PC-9 (cell line): Measurements from ENCODE around the gene FAM107A. TPM values are rescaled to one million over a fixed set of nuclear protein-coding genes. Genes with fewer than 3 reads are reported as not detected.

ENCODE experiments used
- BruUV-seq: library from RNA; stranded (reverse); fragments of 400-500 nt; replicated peaks from 2 replicates; lab custom pipeline; 2021; lab: Mats Ljungman, UMichigan
- CTCF ChIA-PET: fragments of 300-600 bp; sonication (Branson Sonifier 250); formaldehyde crosslinking; loops from one replicate; lab custom pipeline; 2022; ENCODE audit warnings: antibody characterized with exemption; lab: Charles Lee
- POLR2A ChIA-PET: fragments of 300-600 bp; sonication (Branson Sonifier 250); formaldehyde crosslinking; loops from one replicate; lab custom pipeline; 2022; ENCODE audit warnings: antibody characterized with exemption; ENCODE audit not compliant: unreplicated experiment; lab: Charles Lee
- DNase-seq, 2 experiments: peaks; one replicate each; pipeline versions ENCODE4 v3.0.0 to v3.0.0-alpha.2; 2015 to 2022; ENCODE audit warnings: mixed read lengths in 1 of 2
- H2AFZ ChIP-seq: fragments of 200-600 bp; sonication (generic); 2 replicates; pipeline ENCODE4 v1.8.1; 2017; ENCODE audit warnings: antibody characterized with exemption
- H3F3A ChIP-seq: fragments of 200-600 bp; sonication (generic); 2 replicates; pipeline ENCODE4 v1.8.1; 2017; ENCODE audit warnings: antibody characterized with exemption, mild to moderate bottlenecking, low read depth; ENCODE audit not compliant: insufficient read depth
- H3K27ac ChIP-seq: fragments of 200-600 bp; sonication (generic); 2 replicates; pipeline ENCODE4 v1.6.1; 2016; ENCODE audit warnings: mixed run types
- H3K27me3 ChIP-seq: fragments of 200-600 bp; sonication (generic); 2 replicates; pipeline ENCODE4 v1.6.1; 2016; ENCODE audit warnings: low read depth, mixed run types; ENCODE audit not compliant: insufficient read depth
- H3K36me3 ChIP-seq: fragments of 200-600 bp; sonication (generic); 2 replicates; pipeline ENCODE4 v1.6.1; 2016; ENCODE audit warnings: low read depth, mixed run types
- H3K4me1 ChIP-seq: fragments of 200-600 bp; sonication (generic); replicated peaks from 2 replicates; pipeline ENCODE4 v1.6.1; 2016; ENCODE audit warnings: mixed run types; ENCODE audit not compliant: insufficient read depth
- H3K4me2 ChIP-seq: fragments of 200-600 bp; sonication (generic); 2 replicates; pipeline ENCODE4 v1.6.1; 2017; ENCODE audit warnings: mixed run types
- H3K4me3 ChIP-seq: fragments of 200-600 bp; sonication (generic); 2 replicates; pipeline ENCODE4 v1.6.1; 2016; ENCODE audit warnings: mixed run types
- H3K79me2 ChIP-seq: fragments of 200-600 bp; sonication (generic); 2 replicates; pipeline ENCODE4 v1.6.1; 2017; ENCODE audit warnings: low read depth, mixed run types
- H3K9me2 ChIP-seq: fragments of 200-600 bp; sonication (generic); 2 replicates; pipeline ENCODE4 v1.8.1; 2017; ENCODE audit warnings: mild to moderate bottlenecking; ENCODE audit not compliant: insufficient read depth
- H3K9me3 ChIP-seq: fragments of 200-600 bp; sonication (generic); 2 replicates; pipeline ENCODE4 v1.8.1; 2016; ENCODE audit warnings: low read depth; ENCODE audit not compliant: insufficient read depth
- H4K20me1 ChIP-seq: fragments of 200-600 bp; sonication (generic); 2 replicates; pipeline ENCODE4 v1.8.1; 2017; ENCODE audit not compliant: insufficient read depth
- EZH2 ChIP-seq: fragments of 200-600 bp; sonication (generic); IDR thresholded peaks from 2 replicates; pipeline ENCODE4 v1.8.0; 2017; ENCODE audit warnings: antibody characterized with exemption, low read depth
- intact Hi-C: fragments of 100-400 bp; cut with micrococcal nuclease; formaldehyde crosslinking; loops from one replicate; pipeline ENCODE4 v1.10.0; 2022; ENCODE audit not compliant: unreplicated experiment
- total RNA-seq: library from RNA; stranded (reverse); gene quantifications from 2 replicates; pipeline ENCODE4 v1.2.3, GENCODE V29; 2021
- TF ChIP-seq, protein P1 (sequence below): fragments of 200-600 bp; sonication (generic); conservative IDR thresholded peaks from 2 replicates; pipeline ENCODE4 v1.6.1; 2017; ENCODE audit warnings: mixed run types, antibody characterized with exemption, mild to moderate bottlenecking, moderate library complexity

The FAM107A gene
- total RNA-seq, 1 experiment from 2014 or later = not detected

DNA sequence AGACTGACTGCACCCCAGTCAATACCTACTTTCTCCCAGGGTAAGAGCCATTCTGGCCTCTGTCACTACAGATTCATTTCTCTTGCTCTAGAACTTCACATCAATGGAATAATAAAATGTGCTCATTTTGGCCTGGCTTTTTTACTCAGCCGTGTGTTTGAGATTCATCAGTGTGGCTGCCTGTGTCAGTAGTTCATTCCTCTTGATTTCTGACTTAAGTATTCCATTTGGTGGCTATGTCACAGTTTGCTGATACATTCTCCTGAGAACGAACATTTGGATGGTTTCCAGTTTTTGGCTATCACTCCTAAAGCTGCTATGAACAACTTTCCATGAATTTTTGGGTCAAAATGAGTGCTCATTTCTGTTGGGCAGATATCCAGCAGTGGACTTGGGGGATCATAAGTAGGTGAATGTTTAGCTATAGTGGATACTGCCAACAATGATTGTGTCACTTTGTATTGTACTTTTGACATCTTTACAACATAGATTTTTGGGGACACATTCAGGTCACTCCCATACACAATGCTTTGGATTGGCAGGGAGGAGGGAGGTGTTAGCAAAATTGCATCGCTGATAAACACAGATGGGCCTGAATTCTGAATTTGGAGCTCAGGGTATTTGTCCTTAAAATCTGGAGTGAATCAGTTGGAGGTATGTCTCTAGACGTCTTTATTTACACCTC lies 19.8 kb upstream of the FAM107A start:
- ChIA-PET POLR2A (no interaction called here), CTCF (no interaction called here)
- Histone ChIP-seq H3K4me1 (no peaks in the 10 kb centered on the region), H3K9me2 (no peaks in the 10 kb centered on the region), H2AFZ (no peak overlapping the region), H3K4me2 (no peak overlapping the region), H3F3A (no peaks in the 10 kb centered on the region), H3K79me2 (no peaks in the 10 kb centered on the region), H3K4me3 (no peak overlapping the region), H3K27ac (no peak overlapping the region), H4K20me1 (no peaks in the 10 kb centered on the region), H3K9me3 (no peaks in the 10 kb centered on the region), H3K36me3 (no peaks in the 10 kb centered on the region), H3K27me3 (peaks cover 19% of the 10 kb centered on the region)
- TF ChIP-seq EZH2 = no peak
- TF ChIP-seq, protein P1, sequence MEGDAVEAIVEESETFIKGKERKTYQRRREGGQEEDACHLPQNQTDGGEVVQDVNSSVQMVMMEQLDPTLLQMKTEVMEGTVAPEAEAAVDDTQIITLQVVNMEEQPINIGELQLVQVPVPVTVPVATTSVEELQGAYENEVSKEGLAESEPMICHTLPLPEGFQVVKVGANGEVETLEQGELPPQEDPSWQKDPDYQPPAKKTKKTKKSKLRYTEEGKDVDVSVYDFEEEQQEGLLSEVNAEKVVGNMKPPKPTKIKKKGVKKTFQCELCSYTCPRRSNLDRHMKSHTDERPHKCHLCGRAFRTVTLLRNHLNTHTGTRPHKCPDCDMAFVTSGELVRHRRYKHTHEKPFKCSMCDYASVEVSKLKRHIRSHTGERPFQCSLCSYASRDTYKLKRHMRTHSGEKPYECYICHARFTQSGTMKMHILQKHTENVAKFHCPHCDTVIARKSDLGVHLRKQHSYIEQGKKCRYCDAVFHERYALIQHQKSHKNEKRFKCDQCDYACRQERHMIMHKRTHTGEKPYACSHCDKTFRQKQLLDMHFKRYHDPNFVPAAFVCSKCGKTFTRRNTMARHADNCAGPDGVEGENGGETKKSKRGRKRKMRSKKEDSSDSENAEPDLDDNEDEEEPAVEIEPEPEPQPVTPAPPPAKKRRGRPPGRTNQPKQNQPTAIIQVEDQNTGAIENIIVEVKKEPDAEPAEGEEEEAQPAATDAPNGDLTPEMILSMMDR = no peak
- intact Hi-C loops = no loop called here
- DNase-seq = no peak
- no TSS peak for BruUV-seq

DNA sequence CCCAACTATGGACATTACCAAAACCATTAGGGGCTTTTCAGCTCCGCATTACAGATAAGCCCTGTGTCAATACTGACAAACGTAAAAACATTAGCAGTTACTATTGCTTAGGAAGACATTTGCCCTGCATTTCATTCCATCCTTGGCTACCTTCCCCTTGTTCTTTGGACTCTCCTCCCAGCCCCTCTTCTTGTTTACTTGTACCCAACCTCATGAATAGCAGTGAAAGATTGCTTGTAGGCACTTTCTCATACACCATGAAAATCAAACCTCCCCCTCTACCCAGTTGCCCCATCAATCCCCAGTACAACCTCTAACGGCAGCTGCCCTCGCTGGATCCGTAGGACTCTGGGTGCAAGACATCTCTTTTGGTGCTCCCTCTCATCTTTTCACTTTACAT lies 16.9 kb upstream of the FAM107A start:
- no peaks in the 10 kb centered on the region for H3K9me3 ChIP-seq
- H2AFZ ChIP-seq = no peak overlapping the region
- ChIA-PET CTCF (no interaction called here), POLR2A (no interaction called here)
- H3K27ac ChIP-seq = no peak overlapping the region
- no TSS peak for BruUV-seq
- peaks cover 12% of the 10 kb centered on the region; the same call in 1 of the 2 replicates for H3K27me3 ChIP-seq
- no peaks in the 10 kb centered on the region for H3K9me2 ChIP-seq
- no peaks in the 10 kb centered on the region for H3K36me3 ChIP-seq
- intact Hi-C loops = no loop called here
- DNase-seq = no peak
- H3K4me1 ChIP-seq = no peaks in the 10 kb centered on the region
- no peaks in the 10 kb centered on the region for H3F3A ChIP-seq
- H4K20me1 ChIP-seq = no peaks in the 10 kb centered on the region
- no peak for TF ChIP-seq EZH2
- TF ChIP-seq, protein P1 = no peak
- H3K4me3 ChIP-seq = no peak overlapping the region
- no peak overlapping the region for H3K4me2 ChIP-seq
- H3K79me2 ChIP-seq = no peaks in the 10 kb centered on the region

DNA sequence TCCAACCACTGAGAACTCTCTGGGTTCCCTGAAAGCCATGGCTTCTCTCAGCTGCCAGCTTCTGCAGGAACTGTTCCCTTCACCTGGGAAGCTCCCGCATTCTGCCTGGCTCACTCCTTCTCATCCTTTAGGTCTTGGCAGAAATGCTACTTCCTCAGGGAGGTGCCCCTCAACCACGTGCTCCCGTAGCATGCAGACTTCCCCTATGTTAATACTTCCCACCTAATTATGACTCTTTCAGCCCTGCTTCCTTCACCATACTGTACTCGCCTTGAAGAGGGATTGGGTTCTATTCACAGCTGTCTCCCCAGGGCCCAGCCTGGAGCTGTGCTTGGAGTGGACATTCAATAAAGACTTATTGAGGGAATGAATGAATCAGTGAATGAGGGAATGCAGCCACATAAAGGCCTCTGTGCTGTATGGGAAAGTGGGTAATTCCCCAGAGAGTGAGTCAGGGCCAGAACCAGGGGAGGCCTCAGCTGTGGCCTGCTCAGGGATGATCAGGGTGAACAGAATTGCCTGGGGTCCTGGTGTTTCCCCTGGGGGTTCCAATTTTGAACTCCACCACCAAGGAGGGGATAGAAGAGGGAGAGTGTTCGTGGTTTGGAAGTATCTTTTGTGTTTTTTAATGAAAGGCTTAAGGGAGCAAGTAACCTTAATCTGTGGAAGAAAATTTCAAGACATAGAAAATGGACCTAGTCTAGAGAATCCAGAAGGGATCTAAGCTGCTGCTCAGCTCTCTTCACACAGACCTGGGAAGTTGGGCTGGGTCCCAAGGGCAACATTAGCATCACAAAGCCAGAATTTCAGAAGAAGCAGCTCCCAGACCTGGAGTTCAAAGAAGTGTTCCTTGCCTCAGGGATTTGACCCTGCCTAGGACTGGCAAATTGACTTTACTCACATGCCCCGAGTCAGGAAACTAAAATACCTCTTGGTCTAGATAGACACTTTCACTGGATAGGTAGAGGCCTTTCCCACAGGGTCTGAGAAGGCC lies 14.6 kb upstream of the FAM107A start:
- Histone ChIP-seq H3K79me2 (no peaks in the 10 kb centered on the region), H3F3A (no peaks in the 10 kb centered on the region), H3K4me1 (no peaks in the 10 kb centered on the region), H3K4me3 (no peak overlapping the region), H3K4me2 (no peak overlapping the region), H3K36me3 (no peaks in the 10 kb centered on the region), H3K27me3 (peaks cover 12% of the 10 kb centered on the region; the same call in 1 of the 2 replicates), H4K20me1 (no peaks in the 10 kb centered on the region; the same call in 1 of the 2 replicates), H3K27ac (no peak overlapping the region), H2AFZ (no peak overlapping the region), H3K9me3 (no peaks in the 10 kb centered on the region), H3K9me2 (no peaks in the 10 kb centered on the region)
- DNase-seq = no peak
- ChIA-PET CTCF (no interaction called here), POLR2A (no interaction called here)
- TF ChIP-seq, protein P1 = no peak
- intact Hi-C loops = no loop called here
- BruUV-seq = no TSS peak
